Activated T-cell treated with anti-CD3 and anti-CD28 coated beads, Interleukin-2, amount 50 U/mL, for 72 hours (primary cell): Measurements from ENCODE around the gene IFNGR2. TPM values are rescaled to one million over a fixed set of nuclear protein-coding genes. Genes with fewer than 3 reads are reported as not detected.
"Not testable (repeated sequence)": the region's sequence is repeated elsewhere in the genome, so short reads cannot be mapped to it uniquely, and the experiment has no call there.

Experiments used
- ATAC-seq, 2 donors: fragments of 150-1000 bp; cut with Tn5 transposase; replicated peaks in 1 of 2; 2 replicates each; pipeline ENCODE4 v1.10.0; 2021; ENCODE audit warnings: moderate library complexity in 2 of 2, mild to moderate bottlenecking in 1 of 2
- DNase-seq, 2 donors: peaks; one replicate each; pipeline ENCODE4 v3.0.0; 2021 to 2022; ENCODE audit warnings: mixed read lengths in 1 of 2
- H3K27ac Mint-ChIP-seq: one replicate; pipeline ENCODE4 v1.8.0; 2022; ENCODE audit warnings: mild to moderate bottlenecking, moderate library complexity, mixed read lengths
- H3K27me3 Mint-ChIP-seq: one replicate; pipeline ENCODE4 v1.8.0; 2022; ENCODE audit warnings: low read depth, mixed read lengths
- H3K36me3 Mint-ChIP-seq, 2 donors: one replicate each; pipeline ENCODE4 v1.8.0; 2022; ENCODE audit warnings: mixed read lengths in 2 of 2, mild to moderate bottlenecking in 1 of 2; ENCODE audit not compliant: insufficient read depth in 2 of 2
- H3K4me1 Mint-ChIP-seq: one replicate; pipeline ENCODE4 v1.8.0; 2022; ENCODE audit warnings: low read depth, mixed read lengths
- H3K4me3 Mint-ChIP-seq, 2 donors: one replicate each; pipeline ENCODE4 v1.8.0; 2022; ENCODE audit warnings: mild to moderate bottlenecking in 2 of 2, mixed read lengths in 2 of 2, moderate library complexity in 2 of 2
- H3K9me3 Mint-ChIP-seq, 2 donors: one replicate each; pipeline ENCODE4 v1.8.0; 2022; ENCODE audit warnings: mixed read lengths in 2 of 2
- total RNA-seq, 2 donors: library from RNA; stranded (reverse); gene quantifications; one replicate each; pipeline ENCODE4 v1.2.3, GENCODE V29; 2022

The IFNGR2 gene
- total RNA-seq, 2 donors from 2014 or later, result 25.2 to 34.6 TPM

DNA sequence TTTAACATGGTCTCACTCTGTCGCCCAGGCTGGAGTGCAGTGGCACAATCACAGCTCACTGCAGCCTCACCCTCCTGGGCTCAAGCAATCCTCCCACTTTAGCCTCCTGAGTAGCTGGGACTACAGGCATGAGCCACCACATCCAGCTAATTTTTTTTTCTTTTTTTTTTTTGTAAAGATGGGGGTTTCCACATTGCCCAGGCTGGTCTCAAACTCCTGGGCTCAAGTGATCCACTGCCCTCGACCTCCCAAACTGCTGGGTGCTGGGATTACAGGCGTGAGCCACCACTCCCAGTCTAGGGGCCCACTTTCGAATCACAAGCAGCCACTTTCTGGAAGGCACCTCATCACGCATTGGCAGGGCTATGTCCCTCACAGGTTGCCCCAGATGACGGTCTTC, 21.8 kb upstream of the IFNGR2 start:
- not testable (repeated sequence) for ATAC-seq, H3K9me3 Mint-ChIP-seq, H3K36me3 Mint-ChIP-seq, DNase-seq
- peak overlapping the region; percentile 61 to 84 for H3K4me3 Mint-ChIP-seq
- H3K27me3 Mint-ChIP-seq, result peaks cover 17% of the 10 kb centered on the region
- H3K4me1 Mint-ChIP-seq, result peaks cover 71% of the 10 kb centered on the region
- peak overlapping the region; percentile 77 for H3K27ac Mint-ChIP-seq

DNA sequence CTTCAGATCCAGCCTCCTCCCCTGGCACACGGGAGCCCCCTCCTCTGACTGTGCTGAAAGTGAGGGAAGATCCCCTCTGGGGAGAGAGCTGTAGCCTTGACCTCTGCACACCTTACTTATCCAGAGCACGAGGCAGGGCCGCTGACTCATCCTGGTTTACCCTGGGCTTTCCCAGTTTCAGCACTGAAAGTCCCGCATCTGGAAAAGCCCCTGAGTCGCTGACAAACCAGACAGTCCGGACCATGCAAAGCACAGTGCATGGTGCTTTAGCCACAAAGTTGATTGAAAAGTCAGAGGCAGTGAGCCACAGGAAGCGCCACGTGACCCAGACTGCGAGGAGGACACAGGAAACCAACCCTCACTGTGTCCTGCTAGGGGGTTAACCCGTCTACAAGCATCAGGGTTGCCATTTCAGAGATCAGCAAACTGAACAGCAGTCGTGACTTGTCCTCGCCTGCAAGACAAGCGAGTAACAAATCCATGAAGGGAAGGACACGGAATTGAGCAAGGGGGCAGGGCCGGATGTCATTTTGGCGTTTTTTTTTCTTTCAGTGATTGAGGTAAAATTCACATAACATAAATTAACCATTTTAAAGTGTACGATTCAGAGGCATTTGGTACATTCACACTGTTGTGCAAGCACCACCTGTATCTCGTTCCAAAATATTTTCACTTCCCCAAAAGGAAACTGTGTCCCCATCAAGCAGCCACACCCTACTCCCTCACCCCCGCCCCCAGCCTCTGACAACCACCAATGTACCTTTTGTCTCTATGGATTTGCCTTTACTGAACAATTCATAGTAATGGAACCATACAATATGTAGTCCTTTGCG, 19.9 kb upstream of the IFNGR2 start:
- no peaks in the 10 kb centered on the region for H3K36me3 Mint-ChIP-seq
- peak; percentile 85 to 88 for DNase-seq
- H3K27ac Mint-ChIP-seq, result peak overlapping the region; percentile 32
- H3K4me1 Mint-ChIP-seq, result peaks cover 71% of the 10 kb centered on the region
- H3K27me3 Mint-ChIP-seq, result peaks cover 14% of the 10 kb centered on the region
- peak overlapping the region; percentile 83 to 84 for H3K4me3 Mint-ChIP-seq
- no peaks in the 10 kb centered on the region for H3K9me3 Mint-ChIP-seq
- ATAC-seq, result peak; percentile 78 to 81

DNA sequence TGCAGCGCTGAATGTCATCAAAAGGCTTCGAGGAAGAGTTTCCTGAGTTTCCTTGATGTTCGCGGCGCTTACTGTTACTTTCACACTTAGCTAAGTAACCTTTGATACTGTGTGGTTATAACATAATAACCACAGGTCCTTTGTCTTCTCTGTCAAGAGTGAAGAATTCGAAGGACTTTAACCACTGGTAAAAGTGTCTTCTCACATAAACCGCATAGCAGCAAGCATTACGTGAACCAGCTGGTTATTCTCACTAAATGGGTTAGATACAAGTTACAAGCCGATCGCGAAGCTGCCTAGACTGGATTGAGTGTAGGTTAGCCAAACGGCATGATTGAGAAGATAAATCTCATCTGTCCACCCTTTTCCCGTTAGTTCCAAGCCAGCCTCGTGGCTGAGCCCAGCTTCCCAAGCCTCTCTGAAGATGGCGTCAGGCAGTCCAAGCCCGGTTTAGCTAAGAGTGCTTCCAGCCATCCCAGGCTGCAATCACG, 18.3 kb upstream of the IFNGR2 start:
- Mint-ChIP-seq H3K4me3 (peak overlapping the region; percentile 74 to 89), H3K36me3 (no peaks in the 10 kb centered on the region), H3K27me3 (peaks cover 25% of the 10 kb centered on the region), H3K27ac (peak overlapping the region; percentile 69), H3K4me1 (peaks cover 59% of the 10 kb centered on the region), H3K9me3 (no peaks in the 10 kb centered on the region)
- ATAC-seq (peak; percentile 8 to 33), DNase-seq (peak in 1 of 2 donors; percentile 47)

DNA sequence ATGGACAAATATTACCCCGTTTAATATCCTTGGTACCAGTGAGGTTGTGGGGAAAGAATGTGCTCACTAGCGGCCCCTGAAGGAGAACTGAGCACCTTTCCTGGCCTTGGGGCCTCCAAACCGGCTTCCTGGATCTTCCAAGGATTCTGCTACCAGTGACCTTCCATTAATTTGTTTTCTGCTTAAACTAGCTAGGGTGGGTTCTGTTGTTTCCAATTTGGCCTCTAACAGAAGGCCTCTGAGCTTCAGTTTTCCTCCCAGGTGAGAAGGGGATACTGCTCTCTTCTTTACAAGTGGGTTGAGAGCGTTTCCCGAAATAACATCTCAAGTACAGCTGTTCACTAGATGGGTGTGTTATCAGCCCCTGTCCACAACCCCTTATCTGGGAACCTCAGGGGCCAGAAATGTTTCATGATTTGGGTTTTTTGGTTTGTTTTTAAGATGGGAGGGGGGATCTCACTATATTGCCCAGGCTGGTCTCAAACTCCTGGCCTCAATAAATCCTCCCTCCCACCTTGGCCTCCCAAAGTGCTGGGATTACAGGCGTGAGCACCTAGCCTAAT, 16.9 kb upstream of the IFNGR2 start:
- H3K36me3 Mint-ChIP-seq, result no peaks in the 10 kb centered on the region
- H3K4me1 Mint-ChIP-seq, result peaks cover 45% of the 10 kb centered on the region
- H3K9me3 Mint-ChIP-seq, result no peaks in the 10 kb centered on the region
- ATAC-seq, result no peak
- no peak overlapping the region for H3K27ac Mint-ChIP-seq
- no peak for DNase-seq
- no peak overlapping the region for H3K4me3 Mint-ChIP-seq
- H3K27me3 Mint-ChIP-seq, result peaks cover 31% of the 10 kb centered on the region

DNA sequence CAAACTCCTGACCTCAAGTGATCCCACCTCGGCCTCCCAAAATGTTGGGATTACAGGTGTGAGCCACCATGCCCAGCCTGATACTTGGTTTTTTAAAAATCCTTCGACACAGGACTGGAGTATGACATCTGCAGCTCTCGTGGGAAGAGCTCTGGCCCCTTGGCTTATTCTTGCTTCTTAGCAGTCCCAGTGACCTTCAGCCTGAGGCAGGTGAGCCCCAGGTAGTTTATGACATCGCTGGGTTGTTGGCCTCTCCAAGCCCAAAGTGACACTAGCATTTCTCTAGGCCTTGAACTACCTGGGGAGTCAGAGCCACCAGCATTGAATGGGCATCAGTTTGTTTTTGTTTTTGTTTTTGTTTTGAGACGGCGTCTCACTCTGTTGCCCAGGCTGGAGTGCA, 15.9 kb upstream of the IFNGR2 start:
- H3K27ac Mint-ChIP-seq, result no peak overlapping the region
- H3K36me3 Mint-ChIP-seq, result no peaks in the 10 kb centered on the region
- no peaks in the 10 kb centered on the region for H3K9me3 Mint-ChIP-seq
- ATAC-seq (no peak), DNase-seq (no peak)
- peaks cover 35% of the 10 kb centered on the region for H3K4me1 Mint-ChIP-seq
- no peak overlapping the region for H3K4me3 Mint-ChIP-seq
- H3K27me3 Mint-ChIP-seq, result peaks cover 35% of the 10 kb centered on the region

DNA sequence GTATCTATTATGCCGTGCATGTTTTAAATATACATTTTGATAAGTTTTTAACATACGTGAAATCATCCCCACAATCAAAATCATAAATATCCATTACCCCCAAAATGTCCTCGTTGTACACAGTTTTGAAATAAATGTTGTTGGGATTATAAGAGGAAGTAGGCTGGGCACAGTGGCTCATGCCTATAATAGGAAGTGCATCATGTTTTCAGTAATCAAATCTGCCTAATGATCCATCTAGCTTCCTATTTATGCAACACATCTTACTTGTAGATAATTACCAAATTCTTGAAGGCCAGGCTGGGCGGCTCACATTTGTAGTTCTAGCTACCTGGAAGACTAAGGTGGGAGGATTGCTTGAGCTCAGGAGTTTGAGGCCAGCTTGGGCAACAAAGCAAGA, 15.0 kb upstream of the IFNGR2 start:
- Mint-ChIP-seq H3K9me3 (no peaks in the 10 kb centered on the region), H3K36me3 (no peaks in the 10 kb centered on the region), H3K4me1 (peaks cover 26% of the 10 kb centered on the region), H3K27ac (no peak overlapping the region), H3K27me3 (peaks cover 42% of the 10 kb centered on the region), H3K4me3 (no peak overlapping the region)
- DNase-seq (no peak), ATAC-seq (no peak)

DNA sequence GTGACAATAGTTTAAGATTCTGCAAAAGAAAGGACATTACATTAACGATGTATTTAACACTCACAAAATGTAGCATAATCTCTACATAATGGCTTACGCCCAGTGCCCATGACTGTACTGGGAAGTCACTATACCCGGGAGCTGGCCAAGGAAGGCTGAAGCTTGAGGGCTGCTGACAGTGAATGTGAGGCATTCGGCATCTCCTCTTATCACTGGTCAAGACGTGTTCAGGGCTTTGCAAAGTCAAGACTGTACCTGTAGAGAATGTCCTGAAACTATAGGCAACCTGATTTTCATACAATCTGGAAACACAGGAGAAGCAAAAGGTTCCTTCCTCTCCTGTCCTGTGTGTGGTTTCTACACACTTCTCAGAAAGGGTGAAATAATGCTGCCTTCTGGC, 12.7 kb upstream of the IFNGR2 start:
- no peaks in the 10 kb centered on the region for H3K36me3 Mint-ChIP-seq
- H3K9me3 Mint-ChIP-seq, result no peaks in the 10 kb centered on the region
- DNase-seq, result no peak
- no peak overlapping the region for H3K27ac Mint-ChIP-seq
- H3K27me3 Mint-ChIP-seq, result peaks cover 36% of the 10 kb centered on the region
- H3K4me1 Mint-ChIP-seq, result peaks cover 3% of the 10 kb centered on the region
- H3K4me3 Mint-ChIP-seq, result no peak overlapping the region
- ATAC-seq, result no peak

DNA sequence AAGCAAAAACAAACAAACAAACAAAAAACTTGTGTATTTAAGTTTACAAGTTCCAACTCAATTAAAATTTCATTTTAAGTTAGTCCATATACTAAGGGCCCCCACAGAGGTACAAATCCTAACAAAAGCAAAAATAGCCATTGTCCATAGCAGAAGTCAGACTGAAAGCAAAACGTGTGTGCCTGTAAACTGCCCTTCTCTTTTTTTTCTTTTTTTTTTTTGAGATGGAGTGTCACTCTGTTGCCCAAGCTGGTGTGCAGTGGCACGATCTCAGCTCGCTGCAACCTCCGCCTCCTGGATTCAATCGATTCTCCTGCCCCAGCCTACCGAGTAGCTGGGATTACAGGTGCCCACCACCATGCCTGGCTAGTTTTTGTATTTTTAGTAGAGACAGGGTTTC, 11.6 kb upstream of the IFNGR2 start:
- Mint-ChIP-seq H3K36me3 (no peaks in the 10 kb centered on the region), H3K27ac (no peak overlapping the region), H3K4me1 (no peaks in the 10 kb centered on the region), H3K9me3 (no peaks in the 10 kb centered on the region), H3K27me3 (peaks cover 31% of the 10 kb centered on the region), H3K4me3 (no peak overlapping the region)
- DNase-seq (no peak), ATAC-seq (no peak)

DNA sequence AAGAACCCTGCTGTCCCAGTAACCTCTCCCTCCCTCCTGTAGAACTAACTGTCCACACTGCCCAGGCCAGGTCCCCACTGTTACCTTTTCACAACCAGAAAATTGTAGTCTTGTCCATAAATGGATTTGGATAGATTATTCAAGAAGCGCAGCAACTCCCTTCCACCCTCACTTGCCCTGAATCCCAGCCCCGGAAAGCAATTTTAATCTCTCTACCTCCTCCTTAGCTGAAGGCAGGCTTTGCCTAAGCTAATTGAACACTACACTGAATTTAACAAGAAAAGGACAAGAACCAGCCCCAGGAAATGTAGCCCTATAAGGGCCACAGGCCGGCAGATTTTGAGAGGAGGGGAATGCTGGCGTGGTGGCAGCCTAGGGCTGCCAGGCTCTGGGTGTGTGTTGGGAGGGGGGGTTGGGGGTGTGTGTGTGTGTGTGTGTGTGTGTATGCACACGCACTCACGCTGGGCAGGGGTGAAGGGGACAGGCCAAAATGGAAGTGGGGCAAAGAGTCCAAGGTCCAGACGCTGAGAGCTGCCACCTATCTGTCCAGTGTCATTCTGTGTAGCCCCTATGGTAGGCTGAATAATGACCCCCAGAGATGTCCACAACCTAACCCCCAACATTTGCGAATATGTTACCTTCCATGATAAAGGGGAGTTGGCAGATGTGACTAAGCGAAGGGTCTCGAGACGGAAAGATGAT, 10.8 kb upstream of the IFNGR2 start:
- H3K9me3 Mint-ChIP-seq, result no peaks in the 10 kb centered on the region
- no peaks in the 10 kb centered on the region for H3K4me1 Mint-ChIP-seq
- DNase-seq (no peak), ATAC-seq (no peak)
- no peak overlapping the region for H3K4me3 Mint-ChIP-seq
- H3K27ac Mint-ChIP-seq, result peak overlapping the region; percentile 14
- H3K36me3 Mint-ChIP-seq, result no peaks in the 10 kb centered on the region
- peaks cover 31% of the 10 kb centered on the region for H3K27me3 Mint-ChIP-seq

DNA sequence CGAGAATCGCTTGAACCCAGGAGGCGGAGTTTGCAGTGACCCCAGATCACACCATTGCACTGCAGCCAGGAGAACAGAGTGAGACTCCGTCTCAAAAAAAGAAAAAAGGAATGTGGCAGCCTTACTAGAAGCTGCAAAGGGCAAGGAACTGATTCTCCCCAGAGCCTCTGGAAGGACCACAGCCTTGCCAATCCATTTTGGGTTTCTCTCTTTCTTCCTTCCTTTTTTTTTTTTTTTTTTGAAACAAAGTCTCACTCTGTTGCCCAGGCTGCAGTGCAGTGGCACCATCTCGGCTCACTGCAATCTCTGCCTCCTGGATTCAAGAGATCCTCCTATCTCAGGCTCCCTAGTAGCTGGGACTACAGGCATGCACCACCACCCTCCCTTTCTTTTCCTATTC, 9.9 kb upstream of the IFNGR2 start:
- H3K27me3 Mint-ChIP-seq, result peaks cover 27% of the 10 kb centered on the region
- ATAC-seq (no peak), DNase-seq (no peak)
- no peaks in the 10 kb centered on the region for H3K4me1 Mint-ChIP-seq
- no peaks in the 10 kb centered on the region for H3K36me3 Mint-ChIP-seq
- H3K27ac Mint-ChIP-seq, result no peak overlapping the region
- no peaks in the 10 kb centered on the region for H3K9me3 Mint-ChIP-seq
- H3K4me3 Mint-ChIP-seq, result no peak overlapping the region

DNA sequence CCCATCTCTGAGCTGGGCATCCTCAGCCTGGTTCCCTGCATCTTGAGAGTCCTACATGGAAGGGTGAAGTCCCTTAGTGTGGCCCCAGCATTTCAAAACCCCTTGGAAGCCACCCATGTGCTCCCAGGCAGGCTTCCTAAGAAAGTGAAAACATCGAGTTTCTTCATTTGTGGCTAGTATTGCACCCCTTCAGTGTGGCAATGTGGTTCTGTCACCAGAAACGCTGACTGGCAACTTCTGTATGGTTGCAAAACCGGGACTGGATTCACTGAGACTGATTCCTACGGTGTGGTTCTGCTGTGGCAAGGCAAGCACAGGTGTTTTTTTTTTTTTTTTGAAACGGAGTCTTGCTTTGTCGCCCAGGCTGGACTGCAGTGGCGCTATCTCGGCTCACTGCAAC, 9.0 kb upstream of the IFNGR2 start:
- H3K4me3 Mint-ChIP-seq, result no peak overlapping the region
- DNase-seq (no peak), ATAC-seq (no peak)
- no peaks in the 10 kb centered on the region for H3K36me3 Mint-ChIP-seq
- peaks cover 24% of the 10 kb centered on the region for H3K27me3 Mint-ChIP-seq
- H3K27ac Mint-ChIP-seq, result no peak overlapping the region
- H3K9me3 Mint-ChIP-seq, result no peaks in the 10 kb centered on the region
- no peaks in the 10 kb centered on the region for H3K4me1 Mint-ChIP-seq

DNA sequence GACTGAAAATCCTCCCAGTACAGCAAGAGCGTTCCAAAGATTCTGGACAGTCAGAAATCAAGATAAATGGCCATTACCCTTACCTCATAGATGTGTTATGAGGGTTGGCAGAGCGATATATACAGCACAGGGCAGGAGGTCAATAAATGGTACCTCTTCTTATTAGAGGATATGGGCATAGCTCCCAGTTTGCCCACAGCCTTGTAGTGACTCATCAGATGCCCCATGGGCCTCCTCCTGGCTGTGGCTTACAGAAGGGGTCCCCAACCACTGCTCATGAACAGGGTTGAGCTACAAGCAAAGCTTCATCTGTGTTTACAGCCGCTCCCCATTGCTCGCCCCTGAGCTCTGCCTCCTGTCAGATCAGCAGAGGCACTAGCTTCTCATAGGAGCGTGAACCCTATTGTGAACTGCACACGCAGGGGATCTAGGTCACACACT, 7.3 kb upstream of the IFNGR2 start:
- ATAC-seq, result no peak

DNA sequence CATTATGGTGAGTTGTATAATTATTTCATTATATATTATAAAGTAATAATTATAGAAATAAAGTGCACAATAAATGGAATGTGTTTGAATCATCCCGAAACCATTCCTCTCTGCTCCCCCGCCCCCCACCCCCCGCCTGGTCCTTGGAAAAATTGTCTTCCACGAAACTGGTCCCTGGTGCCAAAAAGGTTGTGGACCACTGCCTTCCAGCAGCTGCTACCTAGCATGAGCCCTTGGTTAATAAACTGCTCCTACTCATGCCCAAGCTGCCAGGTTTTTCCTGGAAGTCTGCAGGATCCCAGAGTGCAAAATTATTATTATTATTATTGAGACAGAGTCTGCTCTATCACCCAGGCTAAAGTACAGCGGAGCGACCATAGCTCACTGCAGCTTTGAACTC, 6.8 kb upstream of the IFNGR2 start:
- peaks cover 0 to 1% of the 10 kb centered on the region in 2 donors for H3K9me3 Mint-ChIP-seq
- ATAC-seq, result no peak
- peaks cover 17% of the 10 kb centered on the region for H3K27me3 Mint-ChIP-seq
- DNase-seq, result no peak
- H3K4me3 Mint-ChIP-seq, result no peak overlapping the region
- H3K36me3 Mint-ChIP-seq, result no peaks in the 10 kb centered on the region
- H3K4me1 Mint-ChIP-seq, result peaks cover 7% of the 10 kb centered on the region
- no peak overlapping the region for H3K27ac Mint-ChIP-seq

More for the DNA sequence above, 7.3 kb upstream of the IFNGR2 start:
- no peaks in the 10 kb centered on the region for H3K36me3 Mint-ChIP-seq
- peaks cover 4% of the 10 kb centered on the region for H3K4me1 Mint-ChIP-seq
- H3K9me3 Mint-ChIP-seq, result peaks cover 0 to under 1% of the 10 kb centered on the region in 2 donors
- DNase-seq, result no peak
- H3K27me3 Mint-ChIP-seq, result peaks cover 12% of the 10 kb centered on the region
- no peak overlapping the region for H3K27ac Mint-ChIP-seq
- no peak overlapping the region for H3K4me3 Mint-ChIP-seq
